NCI-H2227 (cell line): Measurements from ENCODE around the gene MITF.

Source experiments
- DNase-seq: peaks from one replicate; lab custom pipeline; 2025; ENCODE audit not compliant: unreplicated experiment; lab: John Stamatoyannopoulos, UW

MITF gene

GRCh38 chr3:69725994-69726571 lies 13.2 kb upstream of the MITF start:
- DNase-seq = no peak

DNA sequence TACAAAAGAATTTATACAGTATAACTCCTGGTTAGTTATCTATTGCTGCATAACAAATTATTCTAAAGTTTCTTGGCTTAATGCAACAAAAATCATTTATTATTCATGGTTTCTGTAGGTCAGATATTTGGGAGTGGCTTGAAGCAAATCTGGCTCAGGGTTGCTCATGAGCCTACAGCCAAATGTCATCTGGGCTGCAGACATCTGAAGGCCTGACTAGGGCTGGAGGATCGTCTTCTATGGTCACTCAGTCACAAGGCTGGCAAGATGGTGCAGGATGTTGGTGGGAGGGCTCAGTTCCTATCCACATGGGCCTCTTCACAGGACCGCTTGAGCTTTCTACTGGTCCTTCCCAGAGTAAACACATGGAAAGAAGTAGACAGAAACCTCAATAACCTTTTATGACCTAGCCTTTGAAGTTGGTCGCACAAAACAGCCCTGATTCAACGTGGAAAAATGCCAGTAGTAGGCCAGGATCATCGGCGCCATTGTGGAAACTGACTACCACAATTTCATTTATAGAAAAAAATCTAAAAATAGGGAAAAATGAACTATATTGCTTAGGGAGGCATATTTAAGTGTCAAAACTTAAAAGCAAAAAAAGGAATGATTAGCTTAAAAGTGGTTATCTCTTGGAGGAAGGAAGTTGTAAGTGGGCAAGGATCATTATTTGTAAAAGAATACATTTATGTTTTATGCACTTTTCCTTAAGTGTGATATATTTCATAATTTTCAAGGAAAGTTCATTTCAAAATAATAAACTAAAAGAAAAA lies 9.9 kb upstream of the MITF start:
- no peak for DNase-seq

- no peak for DNase-seq
Observed at GRCh38 chr3:69731080-69731479, 8.2 kb upstream of the MITF start.

DNA sequence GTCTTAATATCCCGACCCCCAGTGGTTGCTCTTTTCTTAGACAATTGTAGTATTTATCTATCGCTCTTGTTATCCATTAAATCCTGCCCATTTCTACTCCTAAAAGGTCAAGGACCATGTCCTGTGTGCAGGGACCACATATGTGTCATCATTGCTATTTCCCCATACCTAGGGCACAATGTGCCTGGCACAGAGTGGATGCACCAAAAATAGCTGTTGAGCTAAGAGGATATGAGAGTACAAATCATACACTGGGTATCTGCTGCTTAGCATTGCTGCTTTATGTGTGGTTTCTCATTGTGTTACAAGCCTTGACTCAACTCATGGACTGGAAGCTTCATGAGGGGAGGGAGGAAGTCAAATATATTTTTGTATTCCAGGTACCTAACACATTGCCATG lies 3.4 kb upstream of the MITF start:
- DNase-seq = no peak

- no peak for DNase-seq
Observed at GRCh38 chr3:69737392-69737791, 1.9 kb upstream of the MITF start.

DNA sequence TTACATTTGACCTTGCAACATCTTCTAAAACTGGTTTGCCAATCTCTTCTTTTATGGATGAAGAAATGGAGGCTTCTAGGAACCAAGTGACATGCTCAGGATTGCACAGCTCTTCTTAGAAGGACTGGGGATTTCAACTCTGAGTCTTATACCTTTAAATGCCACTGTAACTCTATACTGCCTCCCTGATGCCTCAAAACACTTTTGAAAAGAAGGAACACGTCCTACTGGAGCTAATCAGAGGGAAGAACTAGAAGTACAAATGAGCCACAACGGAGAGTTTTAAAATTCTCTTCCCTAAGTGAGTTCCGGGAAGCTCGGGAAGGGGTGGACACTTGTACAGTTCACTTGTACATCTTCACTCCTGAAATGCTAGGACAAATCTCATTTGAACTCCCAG lies 949 bp upstream of the MITF start:
- no peak for DNase-seq

DNA sequence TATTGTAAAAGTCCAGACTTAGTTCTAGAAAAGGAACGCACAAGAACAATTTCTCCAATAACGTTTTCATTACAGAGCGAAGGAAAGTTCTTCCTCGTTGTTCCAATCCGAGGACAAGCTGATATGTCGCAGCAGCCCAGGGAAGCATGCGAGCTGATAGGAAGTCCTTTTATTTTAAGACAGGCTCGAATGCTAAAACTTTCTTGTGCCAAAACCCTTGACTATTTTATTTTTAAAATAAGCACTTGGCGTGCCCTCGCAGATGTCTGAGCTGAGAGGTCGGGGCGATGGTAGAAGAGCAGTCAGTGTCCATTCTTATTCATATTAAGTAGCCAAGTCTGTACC lies 433 bp upstream of the MITF start:
- no peak for DNase-seq

- DNase-seq = no peak
Observed at GRCh38 chr3:69740103-69741021, 1.1 kb downstream of the MITF start.

DNA sequence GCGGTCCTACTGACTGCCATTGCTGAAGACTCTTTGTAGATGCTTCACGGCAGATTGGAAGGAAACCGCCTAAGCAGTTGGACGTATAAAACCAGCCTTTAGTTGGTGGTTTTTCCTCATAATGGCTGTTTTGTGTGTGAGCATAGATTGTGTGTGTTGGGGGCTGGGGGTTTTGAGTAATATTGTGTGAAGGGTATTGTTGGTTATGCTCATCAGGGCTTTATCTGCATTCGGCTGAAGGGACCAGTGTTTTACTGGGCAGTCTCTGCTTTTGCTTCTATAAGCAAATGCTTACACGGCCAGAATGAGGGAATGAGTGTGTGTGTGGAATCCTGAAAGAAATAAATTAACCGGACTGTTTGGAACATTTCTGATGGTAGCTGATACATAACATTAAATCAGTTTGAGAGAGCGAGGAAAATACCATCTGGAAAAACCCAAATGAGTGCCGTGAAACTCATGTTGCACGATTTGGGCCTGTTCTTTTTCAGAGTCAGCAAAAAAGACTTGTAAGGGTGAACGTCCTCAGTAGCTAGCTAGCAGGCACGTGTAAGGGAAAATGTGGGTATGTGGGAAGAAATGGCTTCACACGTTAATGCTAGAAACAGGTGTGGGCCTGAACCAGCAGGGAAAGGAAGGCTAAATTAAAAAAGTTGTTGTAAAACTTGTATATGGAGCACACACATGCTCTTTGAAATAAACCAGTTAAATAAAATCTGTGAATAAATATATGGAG lies 1.9 kb downstream of the MITF start:
- DNase-seq = no peak

GRCh38 chr3:69742391-69742790 lies 3.1 kb downstream of the MITF start:
- no peak for DNase-seq

DNA sequence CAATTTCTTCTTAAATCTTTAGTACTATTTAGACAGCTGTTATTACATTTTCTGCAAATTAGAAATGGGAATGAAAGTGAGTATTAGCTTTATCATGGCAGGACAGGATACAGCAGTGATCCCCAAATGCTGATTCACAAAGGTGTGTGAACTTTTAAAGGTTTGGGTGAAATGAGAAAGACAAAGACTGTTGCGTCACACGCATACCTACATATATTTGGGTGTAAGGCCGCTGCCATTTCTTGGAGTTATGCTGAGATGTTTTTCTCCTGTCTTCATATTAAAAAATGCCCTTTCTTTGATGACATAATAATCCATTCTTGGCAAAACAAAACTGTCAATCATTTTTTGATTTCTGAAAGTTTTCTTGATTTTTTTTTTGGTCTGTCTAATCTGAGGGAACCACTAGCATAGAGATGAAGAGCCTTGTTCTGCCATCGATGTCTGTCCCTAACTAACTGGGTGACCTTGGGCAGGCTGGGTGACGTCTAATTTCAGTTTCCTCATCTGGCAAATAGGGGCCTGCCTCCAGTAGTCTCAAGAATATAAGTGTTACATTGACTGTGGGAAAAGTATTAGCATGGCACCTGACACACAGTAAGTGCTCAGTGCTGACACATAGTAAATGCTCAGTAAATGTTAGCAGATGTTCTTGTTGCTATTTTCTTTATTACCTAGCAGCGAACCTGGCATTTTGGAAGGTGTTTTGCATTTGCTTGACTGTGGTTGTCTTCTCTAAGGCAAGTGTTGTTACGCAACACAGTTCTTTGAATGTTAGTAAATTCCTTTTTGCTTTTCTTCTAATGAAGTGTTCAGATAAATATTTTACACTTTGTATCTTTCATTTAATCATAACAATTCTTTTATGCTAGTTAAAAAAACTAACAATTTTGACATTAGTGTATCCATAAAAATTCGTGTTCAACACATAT lies 5.0 kb downstream of the MITF start:
- no peak for DNase-seq

- DNase-seq = no peak
Observed at GRCh38 chr3:69745505-69745904, 6.2 kb downstream of the MITF start.

DNA sequence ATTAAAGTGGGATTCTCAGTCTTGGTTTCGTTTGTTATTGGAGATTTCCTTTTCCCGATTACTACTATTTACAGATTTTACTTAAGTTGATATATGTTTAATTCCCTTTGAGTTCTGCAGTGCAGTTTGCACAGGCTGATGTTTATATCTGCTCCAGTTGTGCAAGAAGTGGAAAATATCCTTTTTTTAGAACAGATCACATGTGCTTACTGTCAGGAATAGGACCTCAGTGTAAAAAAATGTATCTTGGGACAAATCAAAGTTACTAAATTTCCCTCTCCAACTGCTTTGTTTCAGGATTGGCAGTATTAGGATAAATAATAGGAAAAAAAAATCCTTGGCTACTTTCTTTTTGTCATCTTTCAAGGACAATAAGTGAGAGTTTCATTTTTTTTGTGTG lies 6.9 kb downstream of the MITF start:
- no peak for DNase-seq

- DNase-seq = no peak
Observed at GRCh38 chr3:69747511-69748258, 8.4 kb downstream of the MITF start.

GRCh38 chr3:69748503-69748902 lies 9.2 kb downstream of the MITF start:
- no peak for DNase-seq

- no peak for DNase-seq
Observed at GRCh38 chr3:69749461-69749860, 10.2 kb downstream of the MITF start.

DNA sequence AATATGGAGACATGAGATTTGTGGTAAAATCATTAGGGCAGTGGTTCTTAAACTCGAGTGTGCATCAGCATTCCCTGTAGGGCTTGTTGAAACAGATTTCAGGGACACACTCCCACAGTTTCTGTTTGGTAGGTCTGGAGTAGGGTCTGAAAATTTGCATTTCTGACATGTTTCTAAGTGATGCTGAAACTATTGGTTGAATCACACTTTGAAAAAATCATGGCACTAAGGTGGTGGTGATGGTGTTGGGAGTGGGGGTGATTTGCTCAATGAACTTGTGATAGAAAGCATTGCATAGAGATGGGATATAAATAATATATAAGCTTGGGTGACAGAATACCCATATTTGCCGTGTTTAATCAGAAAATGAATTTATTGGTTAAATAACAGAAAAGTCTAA lies 11.3 kb downstream of the MITF start:
- no peak for DNase-seq

DNA sequence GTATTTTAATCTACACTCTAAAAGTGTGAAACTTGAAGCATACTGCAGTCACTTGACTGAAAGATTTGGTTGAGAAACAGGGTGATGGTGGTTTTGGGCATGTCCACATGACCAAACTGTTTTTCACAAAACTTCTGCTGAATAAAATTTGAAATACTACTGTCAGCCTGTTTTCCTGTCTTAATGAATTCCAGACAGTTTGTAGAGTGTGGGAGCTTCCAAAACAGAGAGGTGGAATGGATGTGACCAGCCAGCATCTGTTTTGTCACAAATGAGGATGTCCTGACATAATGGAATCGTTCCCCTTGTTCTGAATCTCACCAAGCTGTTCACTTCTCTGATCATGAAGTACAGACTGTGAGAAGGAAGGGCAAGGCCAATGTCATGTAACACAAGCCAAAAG lies 11.8 kb downstream of the MITF start:
- DNase-seq = no peak

- DNase-seq = no peak
Observed at GRCh38 chr3:69752241-69752640, 13.0 kb downstream of the MITF start.
